Bone marrow (tissue), 2 donors: ENCODE measurements around the gene NBPF20.
"Not testable (repeated sequence)": the region's sequence is repeated elsewhere in the genome, so short reads cannot be mapped to it uniquely, and the experiment has no call there.

ENCODE experiments used
- DNase-seq, 2 donors: peaks; one replicate each; lab custom pipeline; 2025; lab: John Stamatoyannopoulos, UW

NBPF20 gene

GRCh38 chr1:145425436-145426029, at the start of gene NBPF20:
Gene NBPF20 (minus strand): TSS chr1:145425603. CDS start chr1:145405272, 20,331 bp downstream.
- DNase-seq: peak in 1 of 2 donors; percentile 23

- DNase-seq: not testable (repeated sequence)
Measured at GRCh38 chr1:145474837-145475368, 49.5 kb upstream of the NBPF20 start.

- DNase-seq: not testable (repeated sequence)
Measured at GRCh38 chr1:145472731-145473130, 47.3 kb upstream of the NBPF20 start.

GRCh38 chr1:145471365-145471764, 46.0 kb upstream of the NBPF20 start:
- DNase-seq: not testable (repeated sequence)

GRCh38 chr1:145465405-145466144, 40.2 kb upstream of the NBPF20 start:
- DNase-seq: peak in 1 of 2 donors; percentile 9

GRCh38 chr1:145464708-145465336, 39.4 kb upstream of the NBPF20 start:
- DNase-seq: not testable (repeated sequence)

GRCh38 chr1:145464017-145464416, 38.6 kb upstream of the NBPF20 start:
- not testable (repeated sequence) for DNase-seq

GRCh38 chr1:145460684-145461083, 35.3 kb upstream of the NBPF20 start:
- DNase-seq: not testable (repeated sequence)

DNA sequence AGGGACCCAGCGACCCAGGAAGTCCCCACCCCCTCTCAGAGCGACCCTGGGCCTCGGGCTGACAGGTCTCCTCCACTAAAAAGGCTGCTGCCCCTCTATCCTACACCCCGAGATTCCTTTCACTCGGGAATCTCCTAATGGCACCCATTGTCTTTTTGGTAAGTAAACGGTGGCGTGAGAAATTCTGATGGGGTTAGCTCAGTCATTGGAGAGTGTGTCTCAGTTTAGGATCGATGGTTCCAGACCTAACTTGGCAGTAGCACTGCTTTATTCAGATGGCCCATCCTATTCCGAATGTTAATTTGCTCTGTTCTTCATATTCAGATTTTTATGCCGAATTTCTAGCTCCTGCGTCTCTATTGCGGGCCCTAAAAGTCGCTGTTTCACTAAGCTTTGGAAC, 34.6 kb upstream of the NBPF20 start:
- not testable (repeated sequence) for DNase-seq

DNA sequence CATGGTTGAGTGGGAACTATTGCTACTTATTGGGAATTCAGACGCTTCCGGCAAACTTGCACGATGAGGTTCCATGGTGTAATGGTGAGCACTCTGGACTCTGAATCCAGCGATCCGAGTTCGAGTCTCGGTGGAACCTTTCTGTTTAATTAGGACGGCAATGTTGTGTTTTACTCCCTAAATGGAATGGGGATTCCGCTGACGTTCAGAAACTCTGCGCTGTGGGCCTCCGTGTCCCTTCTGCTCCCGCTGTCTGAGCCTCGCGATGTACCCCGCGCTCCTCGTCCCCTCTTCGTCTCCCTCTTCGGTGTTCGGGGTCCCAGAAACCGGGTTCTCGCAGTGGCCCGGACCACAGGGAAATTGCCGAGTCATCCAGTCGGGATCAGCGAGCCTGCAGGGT, 34.2 kb upstream of the NBPF20 start:
- DNase-seq: not testable (repeated sequence)

GRCh38 chr1:145459063-145459462, 33.7 kb upstream of the NBPF20 start:
- not testable (repeated sequence) for DNase-seq

GRCh38 chr1:145454824-145455177, 29.4 kb upstream of the NBPF20 start:
- DNase-seq: not testable (repeated sequence)

DNA sequence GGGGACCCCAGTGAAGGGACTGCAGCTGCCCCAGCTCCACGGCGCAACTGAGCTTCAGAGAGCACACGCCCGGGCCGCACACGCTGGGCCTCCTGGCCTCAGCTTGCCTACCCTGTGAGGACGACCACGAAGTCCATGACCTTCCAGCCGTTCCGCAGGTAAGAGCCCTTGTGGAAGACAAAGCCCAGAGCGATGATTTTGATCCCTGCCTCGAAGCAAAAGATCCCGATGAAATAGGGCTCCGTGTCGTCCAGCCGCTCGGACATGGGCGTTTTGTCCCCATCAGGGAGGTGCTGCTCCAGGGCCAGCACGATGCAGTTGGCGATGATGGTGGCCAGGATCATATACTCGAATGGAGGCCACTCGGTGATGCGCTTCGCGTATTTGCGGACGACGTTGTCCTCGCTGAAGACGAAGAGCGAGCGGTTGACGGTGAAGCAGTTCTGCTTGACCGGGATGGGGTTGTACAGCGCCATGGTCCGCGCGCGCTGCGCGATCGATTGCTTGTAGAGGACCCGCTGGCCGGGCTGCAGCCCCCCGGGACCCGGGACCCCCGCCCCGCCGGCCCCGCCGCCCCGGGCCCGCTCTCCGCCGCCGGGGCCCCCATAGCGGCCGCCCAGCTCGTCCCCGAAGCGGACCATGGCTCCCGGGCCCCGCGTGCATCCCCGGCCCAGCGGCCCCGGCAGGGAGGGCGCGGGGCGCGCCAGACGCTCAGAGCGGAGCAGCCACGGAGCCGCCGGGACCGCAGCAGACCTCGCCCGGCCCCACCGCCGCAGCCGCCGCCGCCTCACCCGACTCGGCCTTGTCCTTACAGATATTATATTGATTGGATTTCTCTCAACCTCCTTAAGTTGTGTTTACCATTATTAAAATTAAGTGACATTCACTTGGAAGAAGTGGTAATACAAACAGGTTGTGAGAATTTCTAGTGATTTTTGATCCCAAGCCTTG, 28.7 kb upstream of the NBPF20 start:
- not testable (repeated sequence) for DNase-seq

DNA sequence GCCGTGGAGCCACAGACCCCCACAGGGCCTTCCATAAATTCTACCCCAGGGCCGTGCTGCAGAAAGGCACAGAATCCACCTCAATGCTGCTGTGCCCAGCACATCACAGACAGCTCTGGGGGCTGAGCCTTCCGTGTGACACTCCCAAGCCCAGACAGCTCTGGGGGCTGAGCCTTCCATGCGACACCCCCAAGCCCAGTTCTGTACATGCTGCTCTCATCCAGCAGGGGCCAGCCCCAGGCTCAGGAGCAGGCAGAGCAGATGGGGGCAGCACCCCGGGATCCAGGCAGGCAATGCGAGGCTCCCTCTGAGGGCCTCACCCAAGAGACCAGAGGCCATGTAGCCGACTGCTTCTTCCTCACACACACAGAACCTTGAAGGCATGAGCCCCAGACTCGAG, 27.1 kb upstream of the NBPF20 start:
- DNase-seq: not testable (repeated sequence)

GRCh38 chr1:145451914-145452313, 26.5 kb upstream of the NBPF20 start:
- DNase-seq: not testable (repeated sequence)

- not testable (repeated sequence) for DNase-seq
Measured at GRCh38 chr1:145445219-145445618, 19.8 kb upstream of the NBPF20 start.

GRCh38 chr1:145442340-145442739, 16.9 kb upstream of the NBPF20 start:
- not testable (repeated sequence) for DNase-seq

GRCh38 chr1:145431363-145432256, 6.2 kb upstream of the NBPF20 start:
- not testable (repeated sequence) for DNase-seq

GRCh38 chr1:145430830-145431229, 5.4 kb upstream of the NBPF20 start:
- not testable (repeated sequence) for DNase-seq

GRCh38 chr1:145429329-145429728, 3.9 kb upstream of the NBPF20 start:
- not testable (repeated sequence) for DNase-seq
